Esophagus (tissue), 2 donors: ENCODE results near the gene IFITM1. TPM values are rescaled to one million over a fixed set of nuclear protein-coding genes. Genes with fewer than 3 reads are reported as not detected.
"Not testable (repeated sequence)": the region's sequence is repeated elsewhere in the genome, so short reads cannot be mapped to it uniquely, and the experiment has no call there.

Experiments
- H3K27ac ChIP-seq, 2 donors: one replicate each; pipeline ENCODE4 v1.5.1; 2013; ENCODE audit warnings: low read depth in 2 of 2, mild to moderate bottlenecking in 2 of 2, inconsistent platforms in 1 of 2, low read length in 1 of 2, moderate library complexity in 1 of 2
- H3K27me3 ChIP-seq, 2 donors: one replicate each; pipeline ENCODE4 v1.6.1; 2013; ENCODE audit warnings: low read length in 2 of 2, control low read depth in 1 of 2, mild to moderate bottlenecking in 1 of 2; ENCODE audit not compliant: insufficient read depth in 2 of 2, control insufficient read depth in 1 of 2
- H3K36me3 ChIP-seq, 2 donors: one replicate each; pipeline ENCODE4 v1.6.1; 2013; ENCODE audit warnings: low read length in 1 of 2; ENCODE audit not compliant: control insufficient read depth in 2 of 2, insufficient read depth in 2 of 2
- H3K4me1 ChIP-seq, 2 donors: one replicate each; pipeline ENCODE4 v1.6.1; 2013; ENCODE audit warnings: low read length in 1 of 2; ENCODE audit not compliant: control insufficient read depth in 2 of 2, insufficient read depth in 2 of 2
- H3K4me3 ChIP-seq, 2 donors: one replicate each; pipeline ENCODE4 v1.5.1; 2013; ENCODE audit warnings: low read length in 2 of 2, mild to moderate bottlenecking in 2 of 2, low read depth in 1 of 2, moderate library complexity in 1 of 2
- H3K9me3 ChIP-seq, 2 donors: one replicate each; pipeline ENCODE4 v1.6.1; 2013; ENCODE audit warnings: mild to moderate bottlenecking in 2 of 2, low read depth in 1 of 2, low read length in 1 of 2, moderate library complexity in 1 of 2; ENCODE audit not compliant: control insufficient read depth in 2 of 2, insufficient read depth in 1 of 2
- WGBS, 2 donors: extraction: QIAGEN DNeasy Blood & Tissue Kit; methylation state at CpG; one replicate each; pipeline ENCODE4 v1.1.7; 2013; 5-methylcytosine and 5-hydroxymethylcytosine counted together
- polyA plus RNA-seq, 2 donors: library from polyadenylated mRNA; stranded (reverse); fragments of 200-250 nt; gene quantifications; one replicate each; pipeline ENCODE4 v1.2.3, GENCODE V29; 2013
- donor health status: healthy with polysubstance abuse.
- donor health status: Bipolar disorder and iron deficiency.

Gene IFITM1
- polyA plus RNA-seq, 2 donors, result 48.2 to 112 TPM

- Histone ChIP-seq H3K4me3 (no peak overlapping the region), H3K27ac (peak overlapping the region; percentile 83), H3K27me3 (no peaks in the 10 kb centered on the region), H3K4me1 (peaks cover 3 to 7% of the 10 kb centered on the region in 2 donors), H3K9me3 (no peaks in the 10 kb centered on the region), H3K36me3 (no peaks in the 10 kb centered on the region)
- 29 to 39% methylated on average over 19 of the region's 19 CpGs for WGBS, 2 donors
These were observed 13.2 kb downstream of the IFITM1 start for GRCh38 chr11:326842-327580.

GRCh38 chr11:327581-327923 lies 13.7 kb downstream of the IFITM1 start:
- 96% methylated on average over 3 of the region's 3 CpGs for WGBS, 2 donors
- H3K27me3 ChIP-seq, result no peaks in the 10 kb centered on the region
- H3K27ac ChIP-seq, result peak overlapping the region; percentile 78 to 83
- no peaks in the 10 kb centered on the region for H3K9me3 ChIP-seq
- no peaks in the 10 kb centered on the region for H3K36me3 ChIP-seq
- H3K4me1 ChIP-seq, result peaks cover 3 to 7% of the 10 kb centered on the region in 2 donors
- H3K4me3 ChIP-seq, result no peak overlapping the region

- no peak overlapping the region for H3K27ac ChIP-seq
- no peaks in the 10 kb centered on the region for H3K36me3 ChIP-seq
- H3K9me3 ChIP-seq, result no peaks in the 10 kb centered on the region
- H3K4me1 ChIP-seq, result peaks cover 6 to 7% of the 10 kb centered on the region in 2 donors
- no peak overlapping the region for H3K4me3 ChIP-seq
- WGBS, 2 donors, result 97 to 98% methylated on average over 13 of the region's 13 CpGs
- H3K27me3 ChIP-seq, result no peaks in the 10 kb centered on the region
These were observed 14.2 kb downstream of the IFITM1 start for GRCh38 chr11:328012-328411.

- H3K4me1 ChIP-seq, H3K9me3 ChIP-seq, H3K36me3 ChIP-seq, H3K27ac ChIP-seq, H3K4me3 ChIP-seq, H3K27me3 ChIP-seq: not testable (repeated sequence)
- WGBS, 2 donors, result 91 to 93% methylated on average over 15 of the region's 15 CpGs
These were observed 14.8 kb downstream of the IFITM1 start for GRCh38 chr11:328516-329100.

GRCh38 chr11:329886-330253 lies 16.0 kb downstream of the IFITM1 start:
- H3K9me3 ChIP-seq, result peaks cover 1 to 3% of the 10 kb centered on the region in 2 donors
- no peak overlapping the region for H3K27ac ChIP-seq
- no peaks in the 10 kb centered on the region for H3K36me3 ChIP-seq
- H3K4me3 ChIP-seq, result no peak overlapping the region
- peaks cover 6 to 7% of the 10 kb centered on the region in 2 donors for H3K4me1 ChIP-seq
- no peaks in the 10 kb centered on the region for H3K27me3 ChIP-seq
- 96 to 98% methylated on average over 2 of the region's 2 CpGs for WGBS, 2 donors

- Histone ChIP-seq H3K9me3 (peaks cover 1 to 3% of the 10 kb centered on the region in 2 donors), H3K36me3 (no peaks in the 10 kb centered on the region), H3K4me3 (no peak overlapping the region), H3K27me3 (no peaks in the 10 kb centered on the region), H3K4me1 (peaks cover 6 to 7% of the 10 kb centered on the region in 2 donors), H3K27ac (no peak overlapping the region)
- WGBS, 2 donors, result 65 to 77% methylated on average over 14 of the region's 14 CpGs
These were observed 16.5 kb downstream of the IFITM1 start for GRCh38 chr11:330307-330693.

- Histone ChIP-seq H3K36me3 (no peaks in the 10 kb centered on the region), H3K4me1 (peaks cover 6 to 7% of the 10 kb centered on the region in 2 donors), H3K27ac (no peak overlapping the region), H3K9me3 (peaks cover 1 to 3% of the 10 kb centered on the region in 2 donors), H3K4me3 (no peak overlapping the region), H3K27me3 (no peaks in the 10 kb centered on the region)
- WGBS, 2 donors, result 79 to 80% methylated on average over 34 of the region's 34 CpGs
These were observed 17.0 kb downstream of the IFITM1 start for GRCh38 chr11:330694-331357.

- 84 to 85% methylated on average over 18 to 19 of the region's 19 CpGs for WGBS, 2 donors
- H3K36me3 ChIP-seq, result no peaks in the 10 kb centered on the region
- peaks cover 1 to 3% of the 10 kb centered on the region in 2 donors for H3K9me3 ChIP-seq
- H3K4me3 ChIP-seq, result no peak overlapping the region
- H3K27me3 ChIP-seq, result no peaks in the 10 kb centered on the region
- peaks cover 6% of the 10 kb centered on the region in 2 donors for H3K4me1 ChIP-seq
- H3K27ac ChIP-seq, result no peak overlapping the region
These were observed 17.7 kb downstream of the IFITM1 start for GRCh38 chr11:331358-332060.

- Histone ChIP-seq H3K27ac (no peak overlapping the region), H3K9me3 (peaks cover 1 to 3% of the 10 kb centered on the region in 2 donors), H3K27me3 (no peaks in the 10 kb centered on the region), H3K4me1 (peaks cover 3 to 6% of the 10 kb centered on the region in 2 donors), H3K36me3 (no peaks in the 10 kb centered on the region), H3K4me3 (no peak overlapping the region)
- WGBS, 2 donors, result 90 to 92% methylated on average over 23 of the region's 23 CpGs
These were observed 19.0 kb downstream of the IFITM1 start for GRCh38 chr11:332651-333480.
